Osteoblast (primary cell): ENCODE results near the gene YWHAE. TPM values are rescaled to one million over a fixed set of nuclear protein-coding genes. Genes with fewer than 3 reads are reported as not detected.
A peak's percentile ranks its signal among the peaks of the same experiment; 100 is the strongest.
"Not testable (repeated sequence)": the region's sequence is repeated elsewhere in the genome, so short reads cannot be mapped to it uniquely, and the experiment has no call there.

Source experiments
- DNase-seq: peaks from one replicate; pipeline ENCODE4 v3.0.0; 2011; ENCODE audit warnings: low spot score, mixed read lengths; ENCODE audit not compliant: insufficient read length; ENCODE audit errors: missing footprints
- H2AFZ ChIP-seq: 2 replicates; pipeline ENCODE4 v1.6.0; 2011; ENCODE audit warnings: mild to moderate bottlenecking, low read length
- H3K27ac ChIP-seq: 2 replicates; pipeline ENCODE4 v1.5.1; 2011; ENCODE audit warnings: mild to moderate bottlenecking, low read depth, low read length, moderate library complexity
- H3K27me3 ChIP-seq: 2 replicates; pipeline ENCODE4 v1.6.0; 2012; ENCODE audit warnings: mild to moderate bottlenecking, control low read depth, inconsistent platforms, low read length, moderate library complexity; ENCODE audit not compliant: insufficient read depth
- H3K36me3 ChIP-seq: 2 replicates; pipeline ENCODE4 v1.5.1; 2011; ENCODE audit warnings: mild to moderate bottlenecking, low read length, control low read depth, moderate library complexity; ENCODE audit not compliant: insufficient read depth
- H3K4me1 ChIP-seq: 2 replicates; pipeline ENCODE4 v1.5.1; 2011; ENCODE audit warnings: mild to moderate bottlenecking, low read length, control low read depth, moderate library complexity; ENCODE audit not compliant: insufficient read depth
- H3K4me2 ChIP-seq: 2 replicates; pipeline ENCODE4 v1.6.0; 2011; ENCODE audit warnings: mild to moderate bottlenecking, low read length; ENCODE audit not compliant: insufficient read depth
- H3K4me3 ChIP-seq: fragments of 200-600 bp; sonication (generic); 3 replicates; pipeline ENCODE4 v1.5.1; 2012; ENCODE audit warnings: mild to moderate bottlenecking, low read length, inconsistent platforms; ENCODE audit not compliant: insufficient read depth
- H3K79me2 ChIP-seq: 2 replicates; pipeline ENCODE4 v1.6.0; 2012; ENCODE audit warnings: mild to moderate bottlenecking, low read length, control low read depth, inconsistent platforms; ENCODE audit not compliant: insufficient read depth
- H3K9me3 ChIP-seq: 2 replicates; pipeline ENCODE4 v1.5.1; 2011; ENCODE audit warnings: low read depth, low read length, control low read depth
- H4K20me1 ChIP-seq: 2 replicates; pipeline ENCODE4 v1.6.0; 2012; ENCODE audit warnings: mild to moderate bottlenecking, low read length, control low read depth; ENCODE audit not compliant: insufficient read depth
- total RNA-seq: library from RNA; depleted of rRNA; stranded (reverse); fragments of >200 nt; gene quantifications from 2 replicates; pipeline ENCODE4 v1.2.3, GENCODE V29; 2012
- TF ChIP-seq, protein P1 (sequence below): IDR thresholded peaks from 2 replicates; pipeline ENCODE4 v1.5.1; 2011; ENCODE audit warnings: mild to moderate bottlenecking, low read depth, low read length, moderate library complexity; ENCODE audit errors: extremely low read depth

Gene YWHAE
- total RNA-seq, 1 donor, result 433 TPM

DNA sequence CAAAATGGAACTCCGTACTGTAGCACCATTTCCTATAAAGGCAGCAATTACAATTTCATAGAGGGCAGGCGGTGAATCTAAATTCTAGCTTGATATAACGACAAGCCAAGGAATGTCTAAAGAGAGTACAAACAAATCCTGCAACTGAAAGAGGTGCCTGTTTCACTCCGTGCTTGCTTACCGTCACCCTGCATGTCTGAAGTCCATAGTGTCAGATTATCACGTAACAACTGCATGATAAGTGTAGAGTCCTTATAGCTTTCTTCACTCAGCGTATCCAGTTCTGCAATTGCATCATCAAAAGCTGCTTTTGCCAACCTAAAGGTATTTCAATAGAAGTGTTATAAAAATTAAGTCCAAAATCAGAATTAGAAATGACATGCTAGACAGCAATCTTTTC is 46.0 kb downstream of the YWHAE start:
- Histone ChIP-seq H3K4me3 (no peak overlapping the region), H3K4me1 (no peaks in the 10 kb centered on the region), H3K4me2 (no peak overlapping the region), H3K27me3 (no peaks in the 10 kb centered on the region), H4K20me1 (peaks cover 58% of the 10 kb centered on the region), H3K36me3 (peaks cover 60% of the 10 kb centered on the region), H3K79me2 (peaks cover 87% of the 10 kb centered on the region), H2AFZ (no peak overlapping the region), H3K9me3 (no peaks in the 10 kb centered on the region), H3K27ac (no peak overlapping the region)
- TF ChIP-seq, protein P1, sequence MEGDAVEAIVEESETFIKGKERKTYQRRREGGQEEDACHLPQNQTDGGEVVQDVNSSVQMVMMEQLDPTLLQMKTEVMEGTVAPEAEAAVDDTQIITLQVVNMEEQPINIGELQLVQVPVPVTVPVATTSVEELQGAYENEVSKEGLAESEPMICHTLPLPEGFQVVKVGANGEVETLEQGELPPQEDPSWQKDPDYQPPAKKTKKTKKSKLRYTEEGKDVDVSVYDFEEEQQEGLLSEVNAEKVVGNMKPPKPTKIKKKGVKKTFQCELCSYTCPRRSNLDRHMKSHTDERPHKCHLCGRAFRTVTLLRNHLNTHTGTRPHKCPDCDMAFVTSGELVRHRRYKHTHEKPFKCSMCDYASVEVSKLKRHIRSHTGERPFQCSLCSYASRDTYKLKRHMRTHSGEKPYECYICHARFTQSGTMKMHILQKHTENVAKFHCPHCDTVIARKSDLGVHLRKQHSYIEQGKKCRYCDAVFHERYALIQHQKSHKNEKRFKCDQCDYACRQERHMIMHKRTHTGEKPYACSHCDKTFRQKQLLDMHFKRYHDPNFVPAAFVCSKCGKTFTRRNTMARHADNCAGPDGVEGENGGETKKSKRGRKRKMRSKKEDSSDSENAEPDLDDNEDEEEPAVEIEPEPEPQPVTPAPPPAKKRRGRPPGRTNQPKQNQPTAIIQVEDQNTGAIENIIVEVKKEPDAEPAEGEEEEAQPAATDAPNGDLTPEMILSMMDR, result no peak
- no peak for DNase-seq

GRCh38 chr17:1352530-1352929 is 47.5 kb downstream of the YWHAE start:
- peaks cover 89% of the 10 kb centered on the region for H3K79me2 ChIP-seq
- peaks cover 65% of the 10 kb centered on the region for H4K20me1 ChIP-seq
- not testable (repeated sequence) for H3K4me1 ChIP-seq, H3K9me3 ChIP-seq, H3K4me2 ChIP-seq, H3K27me3 ChIP-seq, H3K27ac ChIP-seq, DNase-seq, H3K4me3 ChIP-seq, H2AFZ ChIP-seq
- peaks cover 50% of the 10 kb centered on the region for H3K36me3 ChIP-seq

GRCh38 chr17:1351971-1352370 is 48.1 kb downstream of the YWHAE start:
- peaks cover 66% of the 10 kb centered on the region for H4K20me1 ChIP-seq
- H3K4me2 ChIP-seq, result no peak overlapping the region
- no peaks in the 10 kb centered on the region for H3K9me3 ChIP-seq
- peak; percentile 47 for DNase-seq
- H3K27me3 ChIP-seq, result no peaks in the 10 kb centered on the region
- no peak overlapping the region for H2AFZ ChIP-seq
- no peaks in the 10 kb centered on the region for H3K4me1 ChIP-seq
- no peak overlapping the region for H3K27ac ChIP-seq
- peaks cover 92% of the 10 kb centered on the region for H3K79me2 ChIP-seq
- TF ChIP-seq, protein P1, result no peak
- no peak overlapping the region for H3K4me3 ChIP-seq
- H3K36me3 ChIP-seq, result peaks cover 50% of the 10 kb centered on the region

GRCh38 chr17:1351275-1351674 is 48.7 kb downstream of the YWHAE start:
- Histone ChIP-seq H3K9me3 (no peaks in the 10 kb centered on the region), H3K4me2 (no peak overlapping the region), H3K36me3 (peaks cover 49% of the 10 kb centered on the region), H4K20me1 (peaks cover 64% of the 10 kb centered on the region), H3K27ac (no peak overlapping the region), H3K4me1 (no peaks in the 10 kb centered on the region), H2AFZ (no peak overlapping the region), H3K27me3 (no peaks in the 10 kb centered on the region), H3K79me2 (peaks cover 93% of the 10 kb centered on the region), H3K4me3 (no peak overlapping the region)
- TF ChIP-seq, protein P1, result no peak
- DNase-seq, result peak; percentile 0
